ENCODE data around the gene TNFRSF8.

DNA sequence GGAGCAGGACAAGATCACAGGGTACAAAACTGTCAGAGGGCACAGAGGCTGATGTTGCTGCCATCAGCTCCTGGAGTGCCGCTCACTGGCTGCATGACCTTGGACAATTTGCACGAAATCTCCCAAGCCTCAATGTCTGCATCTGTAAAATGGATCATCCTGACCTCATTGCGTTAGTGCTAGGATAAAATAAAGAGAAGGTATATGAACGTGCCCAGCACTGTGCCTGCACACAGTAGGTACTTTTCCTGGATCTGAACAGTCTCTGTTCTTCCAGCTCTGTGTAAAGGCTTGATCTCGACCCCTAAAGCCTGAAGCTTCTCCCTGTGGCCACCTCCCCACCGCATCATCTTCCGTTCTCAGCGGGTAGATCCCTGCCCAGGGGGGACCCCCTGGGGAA, 116.6 kb downstream of the TNFRSF8 start:
- TF ChIP-seq, protein P1, sequence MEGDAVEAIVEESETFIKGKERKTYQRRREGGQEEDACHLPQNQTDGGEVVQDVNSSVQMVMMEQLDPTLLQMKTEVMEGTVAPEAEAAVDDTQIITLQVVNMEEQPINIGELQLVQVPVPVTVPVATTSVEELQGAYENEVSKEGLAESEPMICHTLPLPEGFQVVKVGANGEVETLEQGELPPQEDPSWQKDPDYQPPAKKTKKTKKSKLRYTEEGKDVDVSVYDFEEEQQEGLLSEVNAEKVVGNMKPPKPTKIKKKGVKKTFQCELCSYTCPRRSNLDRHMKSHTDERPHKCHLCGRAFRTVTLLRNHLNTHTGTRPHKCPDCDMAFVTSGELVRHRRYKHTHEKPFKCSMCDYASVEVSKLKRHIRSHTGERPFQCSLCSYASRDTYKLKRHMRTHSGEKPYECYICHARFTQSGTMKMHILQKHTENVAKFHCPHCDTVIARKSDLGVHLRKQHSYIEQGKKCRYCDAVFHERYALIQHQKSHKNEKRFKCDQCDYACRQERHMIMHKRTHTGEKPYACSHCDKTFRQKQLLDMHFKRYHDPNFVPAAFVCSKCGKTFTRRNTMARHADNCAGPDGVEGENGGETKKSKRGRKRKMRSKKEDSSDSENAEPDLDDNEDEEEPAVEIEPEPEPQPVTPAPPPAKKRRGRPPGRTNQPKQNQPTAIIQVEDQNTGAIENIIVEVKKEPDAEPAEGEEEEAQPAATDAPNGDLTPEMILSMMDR (IDR thresholded peaks at IDR 0.05; ENCODE audit: low read depth, low read length, poor library complexity, severe bottlenecking) = no peak
- TF ChIP-seq EZH2phosphoT487 (IDR thresholded peaks at IDR 0.05; ENCODE audit: borderline replicate concordance, low read length) = no peak
